Duodenal mucosa (tissue), 2 donors: ENCODE results near the gene CLEC4M.
"Not testable (repeated sequence)": the region's sequence is repeated elsewhere in the genome, so short reads cannot be mapped to it uniquely, and the experiment has no call there.

Experiments
- H3K27ac ChIP-seq: one replicate; pipeline ENCODE4 v1.7.0; 2013; ENCODE audit warnings: low read depth, low read length
- H3K27me3 ChIP-seq, 2 donors: one replicate each; pipeline ENCODE4 v1.7.0; 2013; ENCODE audit warnings: low read length in 2 of 2, control low read depth in 1 of 2; ENCODE audit not compliant: insufficient read depth in 2 of 2, control insufficient read depth in 1 of 2
- H3K36me3 ChIP-seq, 2 donors: one replicate each; pipeline ENCODE4 v1.7.0; 2013; ENCODE audit warnings: low read length in 2 of 2, control low read depth in 1 of 2; ENCODE audit not compliant: insufficient read depth in 2 of 2, control insufficient read depth in 1 of 2
- H3K4me1 ChIP-seq, 2 donors: one replicate each; pipeline ENCODE4 v1.7.0; 2013; ENCODE audit warnings: low read length in 2 of 2, control low read depth in 1 of 2; ENCODE audit not compliant: insufficient read depth in 2 of 2, control insufficient read depth in 1 of 2
- H3K4me3 ChIP-seq, 2 donors: one replicate each; pipeline ENCODE4 v1.7.0; 2013; ENCODE audit warnings: low read length in 2 of 2, low read depth in 1 of 2
- H3K9ac ChIP-seq, 2 donors: one replicate each; pipeline ENCODE4 v1.7.0; 2013; ENCODE audit warnings: low read length in 2 of 2, low read depth in 1 of 2
- H3K9me3 ChIP-seq, 2 donors: one replicate each; pipeline ENCODE4 v1.7.0; 2013; ENCODE audit warnings: low read length in 2 of 2, control low read depth in 1 of 2; ENCODE audit not compliant: control insufficient read depth in 1 of 2

CLEC4M gene

DNA sequence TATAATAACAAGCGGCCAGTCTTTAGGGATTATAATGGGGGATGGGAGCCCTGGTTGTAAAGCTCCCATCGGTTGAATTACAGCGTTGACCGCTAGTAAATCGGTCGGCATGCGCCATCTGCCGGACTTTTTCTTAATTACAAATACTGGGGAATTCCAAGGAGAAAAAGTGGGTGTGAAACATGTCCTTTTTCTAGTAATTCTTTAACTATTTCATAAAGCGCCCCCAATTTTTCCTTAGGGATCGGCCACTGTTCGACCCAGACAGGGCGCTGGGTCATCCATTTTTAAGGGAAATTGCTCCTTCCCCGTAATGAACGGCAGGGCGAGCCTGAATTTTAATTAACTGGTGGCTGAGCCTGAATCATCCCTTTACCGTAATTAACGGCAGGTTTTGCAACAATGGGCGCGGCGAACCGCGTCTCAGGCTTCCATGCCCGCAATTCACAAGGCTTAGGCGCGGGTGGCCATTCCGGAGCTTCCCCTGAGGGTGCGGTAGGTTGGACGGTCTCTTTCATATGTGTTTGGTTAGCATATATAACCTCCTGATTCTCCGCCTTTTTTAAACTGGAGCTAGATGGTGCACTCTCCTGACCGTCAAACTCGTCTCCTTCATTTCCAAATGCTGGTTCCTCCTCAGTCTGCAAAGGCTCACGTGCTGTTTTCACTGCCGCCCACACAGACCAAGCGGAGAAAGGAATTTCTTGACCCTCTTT is 36.8 kb downstream of the CLEC4M start:
- Histone ChIP-seq H3K27ac (no peak overlapping the region), H3K27me3 (peaks cover 1 to 4% of the 10 kb centered on the region in 2 donors), H3K9me3 (peaks cover 5% of the 10 kb centered on the region in 2 donors), H3K4me3 (no peak overlapping the region), H3K4me1 (peaks cover 0 to 3% of the 10 kb centered on the region in 2 donors), H3K9ac (no peak overlapping the region), H3K36me3 (no peaks in the 10 kb centered on the region)

DNA sequence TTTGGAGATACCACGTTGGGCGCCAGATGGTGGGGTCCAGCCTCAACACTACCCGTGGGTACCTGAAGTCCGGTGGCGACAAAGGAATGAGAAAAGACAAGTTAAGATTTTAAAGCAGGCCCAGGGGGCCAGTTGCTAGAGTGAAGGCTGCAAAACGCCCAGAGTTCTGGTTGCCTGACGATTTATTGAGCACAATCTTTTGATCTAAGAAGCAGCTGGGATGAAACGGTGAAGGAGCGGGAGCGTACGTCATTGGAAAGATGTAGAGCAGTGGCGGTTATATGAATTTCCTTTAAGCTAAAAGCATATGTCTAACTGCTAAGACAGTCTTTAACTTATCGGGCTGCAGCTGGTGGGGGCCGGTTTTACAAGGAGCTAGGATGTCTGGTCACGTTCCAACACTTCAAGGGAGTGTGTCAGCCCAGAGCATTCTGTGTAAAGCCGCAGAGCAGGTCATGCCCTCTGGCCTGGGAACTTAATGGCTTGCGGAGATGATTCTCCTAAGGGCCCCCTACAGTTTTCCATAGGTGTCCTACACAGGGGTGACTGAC is 38.1 kb downstream of the CLEC4M start:
- Histone ChIP-seq H3K9me3 (peaks cover 5% of the 10 kb centered on the region in 2 donors), H3K36me3 (no peaks in the 10 kb centered on the region), H3K4me3 (no peak overlapping the region), H3K9ac (no peak overlapping the region), H3K27ac (no peak overlapping the region), H3K4me1 (peaks cover 0 to 3% of the 10 kb centered on the region in 2 donors), H3K27me3 (peaks cover 4% of the 10 kb centered on the region in 2 donors)

DNA sequence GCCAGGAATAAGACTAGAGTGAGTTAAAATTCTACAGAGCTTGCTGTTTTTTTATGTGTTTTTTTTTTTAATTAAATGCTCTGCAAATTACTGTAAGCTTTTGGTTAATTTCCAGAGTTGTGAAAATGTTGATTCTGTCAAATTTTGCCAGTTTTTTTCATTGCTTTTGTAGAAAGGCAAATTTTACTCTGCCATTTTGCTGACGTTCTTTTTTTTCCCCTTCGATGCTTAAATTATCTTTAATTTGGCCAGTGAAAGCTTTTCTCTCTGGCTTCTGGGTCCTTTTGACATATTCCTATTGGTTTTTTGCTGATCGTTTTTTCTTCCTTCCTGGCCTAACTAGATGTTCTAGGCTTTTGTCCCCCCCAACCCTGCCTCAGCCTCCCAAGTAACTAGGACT is 43.2 kb downstream of the CLEC4M start:
- Histone ChIP-seq H3K9ac (no peak overlapping the region), H3K4me1 (no peaks in the 10 kb centered on the region), H3K27me3 (peaks cover 0 to 4% of the 10 kb centered on the region in 2 donors), H3K9me3 (peaks cover 1 to 3% of the 10 kb centered on the region in 2 donors), H3K27ac (no peak overlapping the region), H3K4me3 (no peak overlapping the region), H3K36me3 (no peaks in the 10 kb centered on the region)

DNA sequence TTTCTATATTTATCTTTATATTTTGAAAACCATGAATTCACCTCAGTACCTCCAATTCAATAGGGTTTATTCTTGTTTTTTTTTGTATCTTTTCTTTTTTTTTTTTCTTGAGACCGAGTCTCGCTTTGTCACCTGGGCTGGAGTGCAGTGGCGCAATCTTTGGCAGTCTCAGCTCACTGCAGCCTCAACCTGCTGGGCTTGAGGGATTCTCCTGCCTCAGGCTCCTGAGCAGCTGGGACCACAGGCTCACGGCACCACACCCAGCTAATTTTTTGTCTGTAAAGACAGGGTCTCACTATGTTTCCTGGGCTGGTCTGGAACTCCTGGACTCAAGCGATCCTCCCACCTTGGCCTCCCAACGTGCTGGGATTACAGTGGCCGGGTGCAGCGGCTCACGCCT is 43.8 kb downstream of the CLEC4M start:
- no peak overlapping the region for H3K4me3 ChIP-seq
- peaks cover 0 to 4% of the 10 kb centered on the region in 2 donors for H3K27me3 ChIP-seq
- no peaks in the 10 kb centered on the region for H3K4me1 ChIP-seq
- no peak overlapping the region for H3K27ac ChIP-seq
- H3K9ac ChIP-seq: no peak overlapping the region
- H3K36me3 ChIP-seq: no peaks in the 10 kb centered on the region
- peaks cover 0 to 2% of the 10 kb centered on the region in 2 donors for H3K9me3 ChIP-seq

DNA sequence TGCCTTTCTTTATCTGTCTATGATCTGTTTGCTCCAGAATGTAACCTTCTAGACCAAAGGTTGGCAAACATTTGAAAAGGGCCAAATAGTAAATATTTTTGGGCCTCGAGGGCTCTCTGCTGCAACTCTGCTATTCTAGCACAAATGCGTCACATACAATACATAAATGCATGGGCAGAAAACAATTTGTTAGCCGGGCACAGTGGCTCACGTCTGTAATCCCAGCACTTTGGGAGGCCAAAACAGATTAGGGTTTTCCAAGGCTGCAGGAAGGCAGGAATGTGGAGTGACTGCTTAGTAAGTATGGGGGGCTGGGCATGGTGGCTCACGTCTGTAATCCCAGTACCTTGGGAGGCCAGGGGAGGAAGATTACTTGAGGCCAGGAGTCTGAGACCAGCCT is 45.1 kb downstream of the CLEC4M start:
- Histone ChIP-seq H3K4me1 (no peaks in the 10 kb centered on the region), H3K27ac (no peak overlapping the region), H3K9ac (no peak overlapping the region), H3K27me3 (peaks cover 0 to 4% of the 10 kb centered on the region in 2 donors), H3K4me3 (no peak overlapping the region), H3K9me3 (peaks cover 0 to 2% of the 10 kb centered on the region in 2 donors), H3K36me3 (no peaks in the 10 kb centered on the region)

DNA sequence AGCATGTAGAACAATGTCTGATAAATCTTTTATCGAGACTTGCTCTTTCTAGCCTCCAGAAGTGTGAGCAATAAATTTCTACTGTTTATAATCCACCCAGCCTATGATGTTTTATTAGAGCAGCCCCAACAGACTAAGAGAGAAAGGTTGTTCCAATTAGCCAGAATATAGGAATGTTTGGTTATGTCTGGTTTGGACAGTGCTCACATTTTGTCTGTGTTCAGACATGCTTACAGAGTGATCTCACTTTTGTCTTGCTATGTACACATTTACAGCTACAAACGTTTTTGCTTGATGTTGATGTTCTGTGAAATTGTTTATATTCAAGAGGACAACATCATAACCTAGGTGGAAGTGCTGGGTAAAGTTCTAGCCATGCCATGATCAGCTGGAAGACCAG is 48.9 kb downstream of the CLEC4M start:
- H3K4me1 ChIP-seq: no peaks in the 10 kb centered on the region
- H3K9me3 ChIP-seq: peaks cover 0 to 2% of the 10 kb centered on the region in 2 donors
- no peaks in the 10 kb centered on the region for H3K36me3 ChIP-seq
- H3K27me3 ChIP-seq: no peaks in the 10 kb centered on the region
- H3K27ac ChIP-seq: no peak overlapping the region
- H3K4me3 ChIP-seq: no peak overlapping the region
- H3K9ac ChIP-seq: no peak overlapping the region

DNA sequence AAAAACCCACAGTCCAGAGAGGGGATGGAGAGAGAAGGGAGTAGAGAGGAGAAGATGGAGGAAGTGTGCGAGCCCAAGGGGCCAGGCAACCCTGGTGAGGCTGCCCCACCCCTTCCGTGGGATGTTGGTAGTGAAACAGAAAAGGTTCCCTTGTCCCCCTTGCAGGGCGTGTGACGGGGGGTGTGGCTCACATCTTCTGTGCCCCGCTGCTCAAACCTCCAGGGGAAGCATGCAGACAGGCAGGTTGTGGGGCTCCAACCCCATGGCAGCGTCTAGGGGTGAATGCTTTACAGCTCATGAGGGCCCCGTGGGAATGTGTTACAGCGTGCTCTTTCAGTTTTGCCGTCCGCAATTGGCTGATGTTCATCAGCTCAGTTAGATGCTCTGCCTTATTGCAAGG is 52.3 kb downstream of the CLEC4M start:
- no peak overlapping the region for H3K4me3 ChIP-seq
- H3K4me1 ChIP-seq: no peaks in the 10 kb centered on the region
- H3K27me3 ChIP-seq: no peaks in the 10 kb centered on the region
- no peaks in the 10 kb centered on the region for H3K36me3 ChIP-seq
- H3K27ac ChIP-seq: no peak overlapping the region
- H3K9ac ChIP-seq: no peak overlapping the region
- peaks cover 2 to 8% of the 10 kb centered on the region in 2 donors for H3K9me3 ChIP-seq

DNA sequence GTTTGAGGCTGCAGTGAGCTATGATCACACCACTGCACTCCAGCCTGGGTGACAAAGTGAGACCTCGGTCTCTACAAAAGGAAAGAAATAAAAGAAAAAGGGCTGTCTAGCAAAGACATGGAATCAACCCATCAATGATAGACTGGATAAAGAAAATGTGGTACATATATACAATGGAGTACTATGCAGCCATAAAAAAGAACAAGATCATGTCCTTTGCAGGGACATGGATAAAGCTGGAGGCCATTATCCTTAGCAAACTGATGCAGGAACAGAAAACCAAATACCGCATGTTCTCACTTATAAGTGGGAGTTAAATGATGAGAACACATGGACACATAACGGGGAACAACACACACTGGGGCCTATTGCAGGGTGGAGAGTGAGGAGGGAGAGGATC is 53.0 kb downstream of the CLEC4M start:
- not testable (repeated sequence) for H3K9me3 ChIP-seq, H3K9ac ChIP-seq, H3K27me3 ChIP-seq, H3K4me3 ChIP-seq, H3K36me3 ChIP-seq, H3K4me1 ChIP-seq, H3K27ac ChIP-seq

DNA sequence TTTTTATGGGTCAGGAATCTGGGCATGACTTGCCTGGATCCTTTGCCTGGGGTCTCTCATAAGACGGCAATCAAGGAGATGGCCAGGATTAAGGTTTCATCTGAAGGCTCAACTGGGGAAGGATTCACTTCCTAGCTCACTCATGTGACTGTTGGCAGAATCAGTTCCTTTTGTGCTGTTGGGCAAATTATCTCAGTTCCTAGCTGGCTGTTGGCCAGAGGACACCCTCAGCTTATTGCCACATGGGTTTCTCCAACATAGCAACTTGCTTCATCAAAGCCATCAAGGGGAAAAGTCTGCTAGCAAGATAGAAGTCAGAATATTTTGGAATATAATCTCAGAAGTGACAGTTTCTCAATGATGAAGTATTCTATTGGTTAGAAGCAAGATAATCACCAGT is 54.8 kb downstream of the CLEC4M start:
- Histone ChIP-seq H3K36me3 (no peaks in the 10 kb centered on the region), H3K27me3 (peaks cover 0 to 6% of the 10 kb centered on the region in 2 donors), H3K27ac (no peak overlapping the region), H3K4me1 (no peaks in the 10 kb centered on the region), H3K9ac (no peak overlapping the region), H3K4me3 (no peak overlapping the region), H3K9me3 (peaks cover 0 to 8% of the 10 kb centered on the region in 2 donors)

DNA sequence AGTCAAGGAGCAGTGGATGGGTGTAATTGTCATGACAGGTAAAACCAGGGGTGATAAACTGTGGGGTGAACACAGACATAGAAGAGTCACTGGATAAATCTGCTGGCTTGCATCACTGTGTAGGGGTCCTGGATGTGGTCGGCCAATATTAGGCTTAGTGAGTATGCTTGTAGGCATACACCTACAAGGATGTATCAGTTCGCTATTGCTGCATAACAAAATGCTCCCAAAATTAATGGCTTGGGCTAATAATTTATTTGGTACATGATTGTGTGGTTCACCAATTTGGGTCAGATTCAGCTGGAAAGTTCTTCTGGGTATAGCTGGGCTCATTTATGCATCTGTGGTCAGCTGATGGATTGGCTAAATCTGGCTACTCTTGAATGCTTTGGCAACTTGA is 55.8 kb downstream of the CLEC4M start:
- Histone ChIP-seq H3K27me3 (peaks cover 0 to 6% of the 10 kb centered on the region in 2 donors), H3K27ac (no peak overlapping the region), H3K4me1 (no peaks in the 10 kb centered on the region), H3K9me3 (peaks cover 0 to 8% of the 10 kb centered on the region in 2 donors), H3K36me3 (no peaks in the 10 kb centered on the region), H3K4me3 (no peak overlapping the region), H3K9ac (no peak overlapping the region)
